Endothelial cell of umbilical vein (primary cell): ENCODE measurements around the gene MID1. TPM values are rescaled to one million over a fixed set of nuclear protein-coding genes. Genes with fewer than 3 reads are reported as not detected.

Experiments used
- BruUV-seq: library from RNA; stranded (reverse); fragments of 400-500 nt; replicated peaks from 2 replicates; lab custom pipeline; 2021; lab: Mats Ljungman, UMichigan
- CTCF ChIA-PET: fragments of 300-600, 350-600 bp; sonication (Branson Sonifier 250); formaldehyde crosslinking; loops from one replicate; lab custom pipeline; 2021; ENCODE audit warnings: antibody characterized with exemption, inconsistent platforms; lab: Charles Lee
- POLR2A ChIA-PET: fragments of 300-600, 350-600 bp; sonication (Branson Sonifier 250); formaldehyde crosslinking; loops from one replicate; lab custom pipeline; 2021; ENCODE audit warnings: antibody characterized with exemption, inconsistent platforms; lab: Charles Lee
- DNase-seq: peaks from one replicate; pipeline ENCODE4 v3.0.0-alpha.2; 2011; ENCODE audit warnings: low read depth, low spot score
- FAIRE-seq: peaks from 2 replicates; lab custom pipeline; 2011; peaks lifted over from hg19 to GRCh38; lab: Jason Lieb, UNC
- H2AFZ ChIP-seq: 2 replicates; pipeline ENCODE4 v1.6.0; 2012; ENCODE audit warnings: low read depth, low read length, control low read depth, inconsistent platforms
- H3K27ac ChIP-seq: 2 replicates; pipeline ENCODE4 v1.5.1; 2011; ENCODE audit warnings: low read depth, mild to moderate bottlenecking, control low read depth, low read length, moderate library complexity; ENCODE audit not compliant: insufficient read depth
- H3K27me3 ChIP-seq, 2 experiments: 2 replicates each; pipeline versions ENCODE4 v1.6.0 to v1.6.1; 2011; ENCODE audit warnings: low read length in 2 of 2, mixed read lengths in 1 of 2; ENCODE audit not compliant: control insufficient read depth in 2 of 2, insufficient read depth in 2 of 2
- H3K36me3 ChIP-seq, 2 experiments: 2 replicates in 1 of 2; 3 replicates in 1 of 2; pipeline ENCODE4 v1.5.1; 2011; ENCODE audit warnings: low read length in 2 of 2, mild to moderate bottlenecking in 1 of 2, moderate library complexity in 1 of 2; ENCODE audit not compliant: control insufficient read depth in 2 of 2, insufficient read depth in 2 of 2; ENCODE audit errors: extremely low read depth in 1 of 2
- H3K4me1 ChIP-seq: 3 replicates; pipeline ENCODE4 v1.5.1; 2011; ENCODE audit warnings: mild to moderate bottlenecking, low read length; ENCODE audit not compliant: control insufficient read depth, insufficient read depth; ENCODE audit errors: extremely low read depth
- H3K4me2 ChIP-seq: 2 replicates; pipeline ENCODE4 v1.6.1; 2011; ENCODE audit warnings: low read length, control low read depth, mixed read lengths; ENCODE audit not compliant: insufficient read depth
- H3K4me3 ChIP-seq, 3 experiments: fragments of 200-600 bp in 1 of 3; sonication (generic), shearing (Covaris generic) in 1 of 3; replicated peaks in 1 of 3; 2 replicates each; pipeline ENCODE4 v1.5.1; 2011 to 2016; ENCODE audit warnings: control low read depth in 3 of 3, low read length in 3 of 3, mild to moderate bottlenecking in 2 of 3, inconsistent platforms in 1 of 3, low read depth in 1 of 3, moderate library complexity in 1 of 3; ENCODE audit not compliant: insufficient read depth in 1 of 3
- H3K79me2 ChIP-seq: 2 replicates; pipeline ENCODE4 v1.6.0; 2012; ENCODE audit warnings: low read length, inconsistent platforms; ENCODE audit not compliant: control insufficient read depth, insufficient read depth
- H3K9ac ChIP-seq: replicated peaks from 2 replicates; pipeline ENCODE3; 2011; ENCODE audit warnings: low read length, control low read depth; ENCODE audit not compliant: insufficient read depth; ENCODE audit errors: extremely low read depth
- H3K9me1 ChIP-seq: replicated peaks from 3 replicates; pipeline ENCODE4 v1.6.0; 2011; ENCODE audit warnings: mild to moderate bottlenecking, low read length; ENCODE audit not compliant: control insufficient read depth, insufficient read depth; ENCODE audit errors: extremely low read depth
- H3K9me3 ChIP-seq: replicated peaks from 2 replicates; pipeline ENCODE4 v1.5.1; 2012; ENCODE audit warnings: low read length, inconsistent platforms; ENCODE audit not compliant: control insufficient read depth, insufficient read depth
- H4K20me1 ChIP-seq: replicated peaks from 2 replicates; pipeline ENCODE3; 2011; ENCODE audit warnings: mild to moderate bottlenecking, low read length; ENCODE audit not compliant: control insufficient read depth, insufficient read depth; ENCODE audit errors: extremely low read depth
- EZH2 ChIP-seq: IDR thresholded peaks from 2 replicates; pipeline ENCODE4 v1.6.1; 2012; ENCODE audit warnings: borderline replicate concordance, low read depth, mild to moderate bottlenecking, moderate library complexity, low read length, inconsistent platforms; ENCODE audit not compliant: severe bottlenecking
- FOS ChIP-seq: IDR thresholded peaks from 2 replicates; pipeline ENCODE4 v1.6.1; 2011; ENCODE audit warnings: mild to moderate bottlenecking, low read length, moderate library complexity, borderline replicate concordance; ENCODE audit not compliant: insufficient read depth
- GATA2 ChIP-seq: IDR thresholded peaks from 2 replicates; pipeline ENCODE4 v1.7.0; 2011; ENCODE audit warnings: low read depth, mild to moderate bottlenecking, moderate library complexity, mixed read lengths, low read length; ENCODE audit not compliant: insufficient read length, insufficient read depth
- JUN ChIP-seq: IDR thresholded peaks from 2 replicates; pipeline ENCODE4 v1.6.1; 2011; ENCODE audit warnings: borderline replicate concordance, low read depth; ENCODE audit not compliant: insufficient read length, insufficient read depth
- MYC ChIP-seq: IDR thresholded peaks from one replicate; pipeline ENCODE4 v1.6.1; 2011; ENCODE audit warnings: mild to moderate bottlenecking, low read depth, low read length
- POLR2A ChIP-seq: IDR thresholded peaks from 2 replicates; pipeline ENCODE4 v1.6.1; 2012; ENCODE audit warnings: low read depth, mild to moderate bottlenecking, control low read depth, low read length
- POLR2AphosphoS5 ChIP-seq: IDR thresholded peaks from 2 replicates; pipeline ENCODE4 v1.6.1; 2012; ENCODE audit warnings: low read depth, mild to moderate bottlenecking, control low read depth, low read length, moderate library complexity; ENCODE audit not compliant: insufficient read depth
- dilution Hi-C: fragments of 300-500 bp; cut with MboI; formaldehyde crosslinking; loops from one replicate; pipeline ENCODE4 v1.15.0; 2019; ENCODE audit warnings: low sequenced_read_pairs; ENCODE audit not compliant: extremely low pct_ligation_motif_present
- intact Hi-C: fragments of 100-400 bp; cut with micrococcal nuclease; formaldehyde crosslinking; loops from one replicate; pipeline ENCODE4 v1.10.0; 2022
- polyA plus RNA-seq, 4 experiments: library from polyadenylated mRNA; depleted of rRNA in 3 of 4; stranded (reverse) in 3 of 4; unstranded in 1 of 4; fragments of >200 nt; gene quantifications; 2 replicates each; pipeline versions ENCODE4 v1.2.1 to v1.2.3, GENCODE V29; 2011 to 2012; ENCODE audit warnings: missing spikeins in 1 of 4
- total RNA-seq: library from RNA; stranded (reverse); gene quantifications from 2 replicates; pipeline ENCODE4 v1.2.3, GENCODE V29; 2021
- TF ChIP-seq, protein P1 (sequence below): IDR thresholded peaks from 2 replicates; pipeline ENCODE4 v1.6.1; 2011; ENCODE audit not compliant: insufficient read depth, insufficient read length
- TF ChIP-seq, protein P2 (sequence below), 2 donors: IDR thresholded peaks; 1 replicate in 1 of 2; 2 replicates in 1 of 2; pipeline ENCODE4 v1.5.1; 2011; ENCODE audit warnings: low read length in 2 of 2, mild to moderate bottlenecking in 2 of 2, moderate library complexity in 2 of 2, control low read depth in 1 of 2, inconsistent platforms in 1 of 2, low read depth in 1 of 2; ENCODE audit not compliant: insufficient read depth in 1 of 2; ENCODE audit errors: extremely low read depth in 1 of 2

The MID1 gene
- total and polyA plus RNA-seq, 2 donors (not counting 3 experiments of a cell fraction or from before 2014, with no cell fraction given): 21.3 to 29.8 TPM

- no peak for FAIRE-seq
- intact Hi-C loops: no loop called here
- Histone ChIP-seq H2AFZ (no peak overlapping the region), H3K4me2 (no peak overlapping the region), H3K9me1 (no peaks in the 10 kb centered on the region), H3K79me2 (no peaks in the 10 kb centered on the region), H3K27me3 (no peaks in the 10 kb centered on the region), H3K36me3 (peaks cover 0 to 2% of the 10 kb centered on the region in 2 experiments), H3K9ac (no peak overlapping the region), H3K4me1 (no peaks in the 10 kb centered on the region), H3K27ac (no peak overlapping the region), H4K20me1 (no peaks in the 10 kb centered on the region), H3K9me3 (no peaks in the 10 kb centered on the region), H3K4me3 (no peak overlapping the region)
- DNase-seq: no peak
- dilution Hi-C loops: no loop called here
- TF ChIP-seq POLR2A (no peak), FOS (no peak), POLR2AphosphoS5 (no peak), EZH2 (no peak), GATA2 (no peak), MYC (no peak), JUN (no peak)
- TF ChIP-seq, protein P1, sequence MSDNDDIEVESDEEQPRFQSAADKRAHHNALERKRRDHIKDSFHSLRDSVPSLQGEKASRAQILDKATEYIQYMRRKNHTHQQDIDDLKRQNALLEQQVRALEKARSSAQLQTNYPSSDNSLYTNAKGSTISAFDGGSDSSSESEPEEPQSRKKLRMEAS: no peak
- TF ChIP-seq, protein P2, sequence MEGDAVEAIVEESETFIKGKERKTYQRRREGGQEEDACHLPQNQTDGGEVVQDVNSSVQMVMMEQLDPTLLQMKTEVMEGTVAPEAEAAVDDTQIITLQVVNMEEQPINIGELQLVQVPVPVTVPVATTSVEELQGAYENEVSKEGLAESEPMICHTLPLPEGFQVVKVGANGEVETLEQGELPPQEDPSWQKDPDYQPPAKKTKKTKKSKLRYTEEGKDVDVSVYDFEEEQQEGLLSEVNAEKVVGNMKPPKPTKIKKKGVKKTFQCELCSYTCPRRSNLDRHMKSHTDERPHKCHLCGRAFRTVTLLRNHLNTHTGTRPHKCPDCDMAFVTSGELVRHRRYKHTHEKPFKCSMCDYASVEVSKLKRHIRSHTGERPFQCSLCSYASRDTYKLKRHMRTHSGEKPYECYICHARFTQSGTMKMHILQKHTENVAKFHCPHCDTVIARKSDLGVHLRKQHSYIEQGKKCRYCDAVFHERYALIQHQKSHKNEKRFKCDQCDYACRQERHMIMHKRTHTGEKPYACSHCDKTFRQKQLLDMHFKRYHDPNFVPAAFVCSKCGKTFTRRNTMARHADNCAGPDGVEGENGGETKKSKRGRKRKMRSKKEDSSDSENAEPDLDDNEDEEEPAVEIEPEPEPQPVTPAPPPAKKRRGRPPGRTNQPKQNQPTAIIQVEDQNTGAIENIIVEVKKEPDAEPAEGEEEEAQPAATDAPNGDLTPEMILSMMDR (IDR thresholded peaks at IDR 0.05; ENCODE audit: extremely low read depth in 1 of 2, insufficient read depth in 1 of 2, low read depth in 1 of 2, low read length in 2 of 2): no peak
- POLR2A ChIA-PET: no interaction called here
- BruUV-seq: no TSS peak
- CTCF ChIA-PET: interaction anchor here (0.8 kb wide), 1 partner anchor 123 kb away, joined by 3 read pairs; no protein-coding TSS in a partner anchor
Measured at GRCh38 chrX:10474913-10475568, 145.3 kb downstream of the MID1 start.
